Measurements from ENCODE around the gene JAML.

JAML gene

GRCh38 chr11:118175993-118176777 is 48.6 kb downstream of the JAML start, which contains the start of gene SCN2B:
Gene SCN2B (minus strand): TSS chr11:118176639. CDS start chr11:118176431, 208 bp downstream.
- DNase-seq (ENCODE audit: low read depth), result no peak
- no peak for TF ChIP-seq CTCF (IDR thresholded peaks at IDR 0.05; ENCODE audit: insufficient read depth, low read depth, low read length, missing control alignments)

DNA sequence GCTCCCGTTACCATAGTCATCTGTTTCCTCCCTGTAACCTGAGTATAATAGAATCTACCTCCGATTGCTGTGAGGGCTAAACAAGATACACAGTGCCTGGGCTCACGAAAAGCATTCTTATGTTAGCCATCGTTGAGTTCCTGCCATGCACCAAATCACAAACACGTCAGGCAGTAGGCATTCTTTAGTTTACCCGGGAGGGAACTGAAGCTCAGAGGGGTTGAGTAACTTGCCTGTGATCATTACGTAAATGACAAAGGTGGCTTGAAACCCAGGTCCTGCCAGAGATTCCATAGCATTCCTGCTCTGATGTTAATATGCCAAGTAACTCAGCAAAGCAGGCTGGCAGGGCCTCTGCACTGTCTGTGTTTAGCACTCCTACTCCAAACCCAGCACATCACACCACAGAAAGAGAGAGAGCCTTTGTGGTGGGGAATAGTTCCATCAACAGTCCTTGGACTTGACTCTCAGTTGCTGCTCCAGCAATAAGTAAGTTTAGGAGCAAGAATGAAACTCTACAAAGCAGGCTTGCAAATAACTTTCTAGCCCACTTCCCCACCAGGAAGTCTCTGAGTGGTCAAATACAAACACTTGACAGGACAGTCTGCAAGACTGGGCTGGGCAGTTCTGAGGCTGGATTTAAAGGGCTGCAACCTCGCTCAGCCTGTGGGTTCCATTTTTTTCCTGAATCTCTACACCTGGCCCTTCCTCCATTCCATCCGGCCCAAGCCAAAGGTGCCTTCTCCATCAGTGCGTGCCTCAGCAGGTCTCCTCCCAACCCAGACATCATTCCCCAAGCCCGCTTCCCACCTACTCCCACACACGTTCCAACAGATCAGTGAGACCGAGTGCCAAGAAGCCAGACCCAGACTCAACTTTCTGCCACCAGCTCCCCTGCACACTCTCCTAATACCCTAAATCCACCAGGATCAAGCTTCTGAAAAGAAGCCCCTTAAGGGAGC is 49.5 kb downstream of the JAML start:
- DNase-seq (ENCODE audit: low read depth), result no peak
- no peak overlapping the region for H3K4me3 ChIP-seq (ENCODE audit: low read depth, low read length)
- no peak for TF ChIP-seq CTCF (IDR thresholded peaks at IDR 0.05; ENCODE audit: insufficient read depth, low read depth, low read length, missing control alignments)

More at GRCh38 chr11:118175993-118176777, 48.6 kb downstream of the JAML start, which contains the start of gene SCN2B:
- no peak within 1 kb of the TSS for H3K4me3 ChIP-seq (ENCODE audit: low read depth, low read length)

DNA sequence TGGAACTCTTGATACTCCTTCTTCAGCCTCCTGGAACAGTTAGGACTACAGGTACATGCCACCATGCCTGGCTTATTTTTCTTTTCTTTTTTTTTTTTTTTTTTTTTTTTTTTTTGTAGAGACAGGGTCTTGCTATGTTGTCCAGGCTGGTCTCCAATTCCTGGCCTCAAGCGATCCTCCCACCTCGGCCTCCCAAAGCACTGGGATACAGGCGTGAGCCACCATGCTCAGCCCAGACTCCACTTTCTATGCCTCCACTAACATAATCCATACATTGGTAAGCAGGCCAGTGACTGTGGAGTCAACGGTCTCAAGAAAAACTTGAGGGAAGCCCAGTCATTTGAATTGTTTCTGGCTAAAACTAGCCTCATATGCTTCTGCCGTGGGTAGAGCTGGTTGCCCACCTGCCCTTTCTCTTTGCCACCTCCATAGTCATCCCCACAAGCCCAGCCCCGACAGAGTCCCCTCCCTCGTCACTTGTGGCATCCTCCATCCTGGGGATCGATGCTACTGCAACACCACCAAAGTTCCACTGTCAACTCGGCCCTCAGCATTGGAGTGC is 50.7 kb downstream of the JAML start:
- TF ChIP-seq CTCF (IDR thresholded peaks at IDR 0.05; ENCODE audit: insufficient read depth, low read depth, low read length, missing control alignments), result no peak
- DNase-seq (ENCODE audit: low read depth), result no peak
- H3K4me3 ChIP-seq (ENCODE audit: low read depth, low read length), result no peak overlapping the region

- no peak overlapping the region for H3K4me3 ChIP-seq (ENCODE audit: low read depth, low read length)
- no peak for TF ChIP-seq CTCF (IDR thresholded peaks at IDR 0.05; ENCODE audit: insufficient read depth, low read depth, low read length, missing control alignments)
- no peak for DNase-seq (ENCODE audit: low read depth)
Measured at GRCh38 chr11:118172356-118172755, 52.5 kb downstream of the JAML start.

- peak; percentile 62 for DNase-seq (ENCODE audit: low read depth)
- H3K4me3 ChIP-seq (ENCODE audit: low read depth, low read length), result no peak overlapping the region
- peak; percentile 90 for TF ChIP-seq CTCF (IDR thresholded peaks at IDR 0.05; ENCODE audit: insufficient read depth, low read depth, low read length, missing control alignments)
Measured at GRCh38 chr11:118171269-118172062, 53.3 kb downstream of the JAML start.

- no peak overlapping the region for H3K4me3 ChIP-seq (ENCODE audit: low read depth, low read length)
- DNase-seq (ENCODE audit: low read depth), result no peak
- no peak for TF ChIP-seq CTCF (IDR thresholded peaks at IDR 0.05; ENCODE audit: insufficient read depth, low read depth, low read length, missing control alignments)
Measured at GRCh38 chr11:118170882-118171268, 53.9 kb downstream of the JAML start.
